Panc1 (cell line): ENCODE data around the gene CUTC.

Experiments
- CTCF ChIP-seq: fragments of 450-650 bp; IDR thresholded peaks from 2 replicates; pipeline ENCODE4 v1.5.1; 2017; ENCODE audit warnings: mild to moderate bottlenecking
- POLR2AphosphoS5 ChIP-seq: IDR thresholded peaks from 2 replicates; pipeline ENCODE4 v1.6.1; 2012; ENCODE audit warnings: mild to moderate bottlenecking, low read depth, low read length, moderate library complexity

- TF ChIP-seq POLR2AphosphoS5 (no peak), CTCF (no peak)
Observed at GRCh38 chr10:99740933-99741559, 9.0 kb downstream of the CUTC start.
